Esophagus muscularis mucosa (tissue), 4 donors: ENCODE measurements around the gene CACNG8. TPM values are rescaled to one million over a fixed set of nuclear protein-coding genes. Genes with fewer than 3 reads are reported as not detected.

ENCODE experiments used
- DNase-seq: peaks from one replicate; pipeline ENCODE4 v3.0.0-alpha.2; 2017; ENCODE audit errors: extremely low spot score
- H3K27ac ChIP-seq, 4 donors: fragments of 200-600 bp; sonication (generic); replicated peaks in 1 of 4; 1 replicate in 3 of 4; 2 replicates in 1 of 4; pipeline ENCODE4 v1.5.1; 2016 to 2019; ENCODE audit warnings: mild to moderate bottlenecking in 1 of 4
- H3K27me3 ChIP-seq, 4 donors: fragments of 200-600 bp; sonication (generic); one replicate each; pipeline versions ENCODE4 v1.5.1 to v1.6.0; 2016 to 2019
- H3K36me3 ChIP-seq, 4 donors: fragments of 200-600 bp; sonication (generic); one replicate each; pipeline ENCODE4 v1.5.1; 2016 to 2019
- H3K4me1 ChIP-seq, 4 donors: fragments of 200-600 bp; sonication (generic); one replicate each; pipeline ENCODE4 v1.5.1; 2016 to 2019
- H3K4me3 ChIP-seq, 4 donors: fragments of 200-600 bp; sonication (generic); 1 replicate in 2 of 4; 2 replicates in 2 of 4; pipeline ENCODE4 v1.5.1; 2016 to 2019; ENCODE audit warnings: mild to moderate bottlenecking in 4 of 4, moderate library complexity in 1 of 4
- H3K9me3 ChIP-seq, 4 donors: fragments of 200-600 bp; sonication (generic); 1 replicate in 3 of 4; 2 replicates in 1 of 4; pipeline ENCODE4 v1.5.1; 2016 to 2019
- EP300 ChIP-seq: sonication (generic); formaldehyde crosslinking; IDR thresholded peaks from one replicate; pipeline ENCODE4 v1.6.1; 2017; ENCODE audit warnings: antibody characterized with exemption
- POLR2A ChIP-seq: fragments of 450-650 bp; IDR thresholded peaks from one replicate; pipeline ENCODE4 v1.6.1; 2017; ENCODE audit warnings: antibody characterized with exemption, moderate library complexity, mild to moderate bottlenecking, low read depth
- POLR2AphosphoS5 ChIP-seq, 2 donors: sonication (generic); formaldehyde crosslinking; IDR thresholded peaks; one replicate each; pipeline ENCODE4 v1.6.1; 2017; ENCODE audit warnings: antibody characterized with exemption in 2 of 2
- WGBS: methylation state at CpG from one replicate; pipeline ENCODE4 v1.1.5; 2018; 5-methylcytosine and 5-hydroxymethylcytosine counted together
- intact Hi-C: fragments of 100-400 bp; cut with DNase I; formaldehyde crosslinking; loops from one replicate; pipeline ENCODE4 v1.15.1; 2023
- total RNA-seq, 4 donors: library from RNA; depleted of rRNA; stranded (reverse); fragments of >200 nt; gene quantifications; one replicate each; pipeline versions ENCODE4 v1.1.0 to v1.2.1, GENCODE V29; 2016
- TF ChIP-seq, protein P1 (sequence below), 3 experiments: fragments of 200-600 bp in 2 of 3; fragments of 450-650 bp in 1 of 3; sonication (generic) in 2 of 3; IDR thresholded peaks; one replicate each; pipeline ENCODE4 v1.5.1; 2017 to 2019; ENCODE audit warnings: antibody characterized with exemption in 3 of 3, mild to moderate bottlenecking in 2 of 3, moderate library complexity in 1 of 3

CACNG8 gene
- total RNA-seq, 4 donors from 2014 or later, result 0.06 TPM; not detected in 3

- no peak overlapping the region for H3K4me3 ChIP-seq
- H3K36me3 ChIP-seq, result no peaks in the 10 kb centered on the region
- intact Hi-C loops, result no loop called here
- 79% methylated on average over 24 of the region's 24 CpGs for WGBS
- no peaks in the 10 kb centered on the region for H3K9me3 ChIP-seq
- no peak for DNase-seq
- H3K27ac ChIP-seq, result no peak overlapping the region
- TF ChIP-seq EP300, result no peak
- TF ChIP-seq, protein P1, sequence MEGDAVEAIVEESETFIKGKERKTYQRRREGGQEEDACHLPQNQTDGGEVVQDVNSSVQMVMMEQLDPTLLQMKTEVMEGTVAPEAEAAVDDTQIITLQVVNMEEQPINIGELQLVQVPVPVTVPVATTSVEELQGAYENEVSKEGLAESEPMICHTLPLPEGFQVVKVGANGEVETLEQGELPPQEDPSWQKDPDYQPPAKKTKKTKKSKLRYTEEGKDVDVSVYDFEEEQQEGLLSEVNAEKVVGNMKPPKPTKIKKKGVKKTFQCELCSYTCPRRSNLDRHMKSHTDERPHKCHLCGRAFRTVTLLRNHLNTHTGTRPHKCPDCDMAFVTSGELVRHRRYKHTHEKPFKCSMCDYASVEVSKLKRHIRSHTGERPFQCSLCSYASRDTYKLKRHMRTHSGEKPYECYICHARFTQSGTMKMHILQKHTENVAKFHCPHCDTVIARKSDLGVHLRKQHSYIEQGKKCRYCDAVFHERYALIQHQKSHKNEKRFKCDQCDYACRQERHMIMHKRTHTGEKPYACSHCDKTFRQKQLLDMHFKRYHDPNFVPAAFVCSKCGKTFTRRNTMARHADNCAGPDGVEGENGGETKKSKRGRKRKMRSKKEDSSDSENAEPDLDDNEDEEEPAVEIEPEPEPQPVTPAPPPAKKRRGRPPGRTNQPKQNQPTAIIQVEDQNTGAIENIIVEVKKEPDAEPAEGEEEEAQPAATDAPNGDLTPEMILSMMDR (IDR thresholded peaks at IDR 0.05), result no peak
- TF ChIP-seq POLR2AphosphoS5 (IDR thresholded peaks at IDR 0.05), result no peak
- no peak for TF ChIP-seq POLR2A
- peaks cover 0 to 90% (median 35%) of the 10 kb centered on the region in 4 donors for H3K27me3 ChIP-seq
- H3K4me1 ChIP-seq, result peaks cover 9 to 35% (median 28%) of the 10 kb centered on the region in 4 donors
Measured at GRCh38 chr19:53983457-53984289, 20.9 kb downstream of the CACNG8 start.

DNA sequence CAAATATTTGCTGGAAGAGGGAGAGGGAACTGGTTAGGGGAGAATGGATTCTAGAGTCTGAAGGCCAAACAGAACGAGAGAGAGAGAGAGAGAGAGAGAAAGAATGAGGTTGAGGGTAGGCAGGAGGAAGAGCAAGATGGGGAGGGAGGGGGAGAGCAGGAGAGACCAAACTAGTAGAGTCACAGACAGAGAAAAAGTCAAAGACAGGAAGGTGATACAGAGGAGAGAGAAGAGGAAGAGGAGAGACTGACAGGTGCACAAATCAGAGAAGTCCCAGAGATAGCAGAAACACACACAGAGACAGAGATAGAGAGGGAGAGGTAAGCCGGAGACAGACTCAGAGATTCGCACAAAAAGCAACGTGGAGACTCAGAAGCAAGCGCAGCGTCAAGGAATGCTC is 23.1 kb downstream of the CACNG8 start:
- H3K27me3 ChIP-seq, result peaks cover 0 to 79% (median 18%) of the 10 kb centered on the region in 4 donors
- DNase-seq, result no peak
- no peaks in the 10 kb centered on the region for H3K36me3 ChIP-seq
- no peak overlapping the region for H3K4me3 ChIP-seq
- peaks cover 4 to 28% (median 17%) of the 10 kb centered on the region in 4 donors for H3K4me1 ChIP-seq
- H3K27ac ChIP-seq, result no peak overlapping the region
- intact Hi-C loops, result no loop called here
- H3K9me3 ChIP-seq, result no peaks in the 10 kb centered on the region
- WGBS, result 78% methylated on average over 6 of the region's 6 CpGs
- TF ChIP-seq POLR2AphosphoS5 (IDR thresholded peaks at IDR 0.05), result no peak
- TF ChIP-seq EP300, result no peak
- TF ChIP-seq, protein P1 (IDR thresholded peaks at IDR 0.05), result no peak
- TF ChIP-seq POLR2A, result no peak

- no peak overlapping the region for H3K27ac ChIP-seq
- intact Hi-C loops, result no loop called here
- peaks cover 0 to 32% (median 19%) of the 10 kb centered on the region in 4 donors for H3K4me1 ChIP-seq
- no peak for DNase-seq
- WGBS, result 90% methylated on average over 6 of the region's 6 CpGs
- H3K36me3 ChIP-seq, result no peaks in the 10 kb centered on the region
- TF ChIP-seq, protein P1 (IDR thresholded peaks at IDR 0.05), result no peak
- no peak for TF ChIP-seq POLR2AphosphoS5 (IDR thresholded peaks at IDR 0.05)
- H3K9me3 ChIP-seq, result no peaks in the 10 kb centered on the region
- H3K4me3 ChIP-seq, result no peak overlapping the region
- H3K27me3 ChIP-seq, result peaks cover 6 to 80% (median 28%) of the 10 kb centered on the region in 4 donors
Measured at GRCh38 chr19:53988981-53989380, 26.2 kb downstream of the CACNG8 start.

DNA sequence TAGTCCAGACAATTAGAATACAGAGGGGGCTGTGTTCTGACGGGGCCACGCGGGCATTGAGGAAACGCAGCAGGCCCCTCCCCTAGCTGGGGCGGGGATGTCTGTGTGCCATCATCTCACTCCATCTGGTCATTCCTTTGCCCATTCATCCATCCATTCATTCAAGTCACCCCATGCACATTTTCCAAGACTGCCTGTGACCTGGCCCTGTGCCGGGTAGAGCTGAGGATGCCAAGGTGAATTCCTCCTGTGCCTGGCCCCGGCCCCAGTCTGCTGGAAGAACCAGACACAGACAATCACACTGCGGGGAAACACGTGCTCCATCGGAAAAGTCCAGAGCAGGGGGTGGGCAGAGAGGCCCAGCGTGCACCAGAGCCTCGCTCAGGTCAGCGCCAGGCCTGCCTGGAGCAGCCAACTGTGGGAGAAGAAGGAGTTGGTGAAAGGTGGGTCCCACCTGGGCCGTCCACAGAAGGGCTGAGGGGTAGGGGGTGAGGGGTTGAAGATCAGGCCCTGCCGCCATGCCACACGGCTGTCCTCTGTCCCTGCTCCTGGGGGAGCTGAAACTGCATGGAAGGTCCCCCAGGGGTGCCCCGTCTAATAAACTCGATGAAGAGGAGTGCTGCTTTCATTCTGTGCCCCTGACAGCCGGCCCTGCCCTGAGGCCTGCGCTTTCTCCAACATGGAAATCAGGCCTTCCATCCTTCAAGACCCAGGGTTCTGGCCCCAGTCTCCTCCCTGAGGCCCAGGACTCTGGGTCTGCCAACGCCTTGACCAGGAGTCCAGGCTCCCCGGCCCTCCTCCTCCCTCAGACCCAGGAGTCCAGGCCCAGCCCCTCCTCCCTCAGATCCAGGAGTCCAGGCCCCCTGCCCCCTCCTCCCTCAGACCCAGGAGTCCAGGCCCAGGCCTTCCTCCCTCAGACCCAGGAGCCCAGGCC is 27.1 kb downstream of the CACNG8 start:
- Histone ChIP-seq H3K27me3 (peaks cover 6 to 80% (median 30%) of the 10 kb centered on the region in 4 donors), H3K4me1 (peaks cover 0 to 32% (median 19%) of the 10 kb centered on the region in 4 donors), H3K27ac (no peak overlapping the region), H3K36me3 (no peaks in the 10 kb centered on the region), H3K4me3 (no peak overlapping the region), H3K9me3 (no peaks in the 10 kb centered on the region)
- TF ChIP-seq POLR2AphosphoS5 (IDR thresholded peaks at IDR 0.05), result peak in 1 of 2 donors; percentile 31
- no peak for TF ChIP-seq POLR2A
- intact Hi-C loops, result no loop called here
- WGBS, result 64% methylated on average over 21 of the region's 22 CpGs
- DNase-seq, result no peak
